KG1 (cell line): ENCODE measurements around the gene TCF7L2.
"Not testable (repeated sequence)": the region's sequence is repeated elsewhere in the genome, so short reads cannot be mapped to it uniquely, and the experiment has no call there.

Source experiments
- DNase-seq: peaks from one replicate; lab custom pipeline; 2025; lab: John Stamatoyannopoulos, UW

TCF7L2 gene

DNA sequence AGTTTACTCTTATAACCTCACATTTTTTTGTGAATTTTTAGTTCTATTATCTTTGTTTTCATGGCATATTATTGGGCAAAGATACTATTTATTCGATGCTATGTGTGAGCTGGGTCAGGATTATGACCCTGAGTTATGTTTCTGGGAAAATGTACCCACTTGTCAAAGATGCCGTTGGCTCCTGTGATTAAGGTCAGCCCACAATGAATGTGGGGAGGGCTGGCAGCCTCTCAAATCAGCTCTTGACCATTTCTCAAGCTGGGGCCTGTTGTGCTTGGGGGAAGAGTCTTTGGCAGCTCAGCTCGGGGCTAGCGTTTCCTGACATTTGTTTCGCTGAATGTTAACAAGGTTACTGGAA is 97.5 kb downstream of the TCF7L2 start:
- DNase-seq = no peak

DNA sequence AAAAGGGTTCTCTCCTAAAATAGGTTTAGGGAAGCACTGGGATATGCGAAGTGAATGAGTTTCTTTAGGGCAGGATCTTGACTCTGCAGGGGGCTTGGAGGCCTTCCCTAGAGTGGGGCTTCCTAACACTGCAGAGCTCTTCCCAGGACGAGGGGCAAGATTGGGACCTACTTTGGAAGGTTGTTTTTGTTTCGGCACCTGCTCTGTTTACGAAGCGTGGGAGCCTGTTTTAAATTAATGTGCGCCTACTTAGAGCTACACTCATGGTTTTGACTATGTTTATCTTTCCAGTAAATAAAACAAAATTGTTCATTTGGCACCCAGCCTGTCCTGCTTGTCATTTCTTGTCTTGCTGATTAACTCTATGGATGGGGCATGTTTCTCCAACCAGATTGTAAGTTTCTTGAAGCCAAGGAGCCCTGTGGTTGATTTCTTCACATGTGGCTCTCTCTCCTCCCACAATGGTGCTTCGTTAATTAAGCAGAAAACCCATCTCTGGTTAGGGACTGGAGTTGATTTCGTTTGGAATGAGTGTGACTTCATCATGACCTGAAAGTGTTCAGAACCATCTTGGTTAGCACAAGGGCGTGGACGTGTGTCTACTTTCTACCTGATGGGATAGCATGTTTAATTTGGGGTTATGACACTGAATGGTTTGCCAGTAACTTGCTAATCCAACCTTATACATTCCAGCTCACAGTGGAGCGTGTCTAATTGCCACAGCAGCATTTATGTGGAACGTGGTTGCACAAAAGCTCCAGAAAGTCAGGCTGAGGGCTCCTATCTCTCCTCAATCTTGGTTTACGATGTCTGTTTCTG is 98.1 kb downstream of the TCF7L2 start:
- no peak for DNase-seq

DNA sequence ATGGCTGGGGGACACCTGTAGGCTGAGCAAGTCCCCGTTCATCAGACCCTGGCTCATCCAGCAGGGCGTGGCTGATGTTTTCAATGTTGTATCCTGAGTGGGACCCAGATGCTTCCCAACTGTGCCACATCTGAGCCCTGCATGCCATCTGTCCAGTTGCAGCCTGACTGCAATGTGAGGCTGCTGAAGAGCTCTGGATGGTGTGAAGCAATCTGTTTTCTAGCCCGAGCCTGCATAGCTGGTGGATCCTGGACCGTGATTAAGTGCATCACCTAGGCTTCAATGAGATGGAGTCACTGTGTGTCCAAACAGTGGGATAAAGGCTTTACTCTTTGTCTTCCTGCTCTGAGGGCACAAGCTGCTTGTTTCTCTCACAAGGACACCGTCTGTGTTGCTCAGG is 99.8 kb downstream of the TCF7L2 start:
- no peak for DNase-seq

DNA sequence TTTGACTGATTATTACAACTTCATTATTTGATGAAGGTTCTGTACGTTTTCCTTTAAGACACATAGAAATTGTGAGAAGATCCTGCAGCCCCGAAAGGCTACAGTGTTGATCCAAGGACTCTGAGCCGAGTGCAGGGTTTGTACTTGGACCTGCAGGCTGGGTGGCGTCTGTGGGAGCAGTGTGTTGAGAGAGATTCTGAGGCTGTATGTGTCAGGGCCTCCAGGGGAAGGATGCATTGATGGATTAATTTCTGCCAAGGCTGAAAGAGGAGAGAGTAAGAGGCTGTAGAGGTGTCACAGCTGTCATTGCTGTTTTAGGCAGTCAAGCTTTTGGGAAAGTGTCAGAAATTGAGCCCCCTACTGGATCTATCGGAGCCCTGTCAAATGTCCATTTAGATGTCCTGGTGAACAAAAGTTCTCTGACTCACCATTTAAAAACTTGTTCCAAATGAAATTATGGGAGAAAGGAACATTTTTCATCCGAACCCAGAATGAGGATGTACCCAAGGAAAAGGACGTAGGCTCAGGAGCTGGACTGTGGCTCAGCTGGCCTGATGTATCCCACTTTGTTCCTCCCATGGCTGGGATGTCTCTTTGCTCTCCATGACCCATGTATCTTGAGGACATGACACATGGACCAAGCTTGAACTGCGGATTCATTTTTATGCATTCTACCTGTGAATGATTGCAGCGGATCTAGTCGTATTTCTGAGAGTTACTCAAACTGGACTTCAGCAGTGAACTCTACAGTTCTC is 102.2 kb downstream of the TCF7L2 start:
- no peak for DNase-seq

DNA sequence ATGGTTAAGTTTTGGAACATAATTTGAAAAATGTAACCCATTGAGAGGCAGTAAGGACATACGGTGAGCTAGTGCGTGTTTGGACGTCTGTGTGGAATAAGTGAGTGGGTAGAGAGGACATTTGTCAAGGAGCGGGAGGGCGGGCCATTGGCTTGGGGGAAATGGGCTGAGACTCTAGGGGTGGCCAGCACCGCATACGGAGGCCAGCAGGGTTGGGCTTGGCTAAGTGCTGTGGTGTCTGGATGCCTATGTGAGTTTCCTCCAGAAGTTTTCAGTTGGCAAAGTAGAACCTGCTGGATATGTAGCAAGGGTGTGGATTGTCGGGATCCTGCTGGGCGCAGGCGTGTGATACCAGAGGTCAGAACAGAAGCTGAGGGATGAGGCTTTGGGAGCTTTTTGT is 103.0 kb downstream of the TCF7L2 start:
- no peak for DNase-seq

DNA sequence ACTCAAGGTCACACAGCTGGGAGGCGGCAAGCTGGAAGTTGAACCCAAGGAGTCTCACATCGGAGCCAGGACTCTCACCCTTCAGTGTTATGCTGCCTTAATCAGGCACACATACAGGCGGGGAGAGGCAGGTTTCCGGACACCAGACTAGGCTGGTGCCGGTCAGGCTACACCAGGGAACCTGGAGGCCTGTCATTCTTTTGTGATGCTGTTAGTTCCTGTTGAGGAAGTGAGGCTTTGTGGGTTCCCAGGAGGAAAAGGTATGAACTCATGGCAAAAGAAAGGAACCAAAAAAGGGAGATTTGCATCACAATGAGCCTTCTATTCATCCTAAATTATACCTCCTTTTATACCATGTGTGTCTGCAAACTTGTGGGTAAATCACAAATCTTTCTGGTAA is 103.8 kb downstream of the TCF7L2 start:
- DNase-seq = no peak

DNA sequence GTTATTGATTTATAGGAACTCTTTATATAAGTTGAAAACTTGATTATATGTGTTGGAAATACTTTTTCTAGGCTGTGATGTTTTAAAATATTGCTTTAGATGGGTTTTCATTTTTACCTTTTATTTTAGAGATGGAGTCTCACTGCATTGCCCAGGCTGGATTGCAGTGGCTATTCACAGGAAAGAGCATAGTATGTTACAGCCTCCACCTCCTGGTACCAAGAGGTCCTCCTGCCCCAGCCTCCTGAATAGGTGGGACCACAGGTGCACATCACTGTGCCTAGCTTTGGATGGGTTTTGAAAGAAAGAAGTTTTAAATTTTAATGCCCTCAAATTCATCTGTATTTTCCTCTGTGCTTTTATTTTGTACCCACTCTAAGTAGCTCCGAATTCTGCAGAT is 105.4 kb downstream of the TCF7L2 start:
- DNase-seq = no peak

DNA sequence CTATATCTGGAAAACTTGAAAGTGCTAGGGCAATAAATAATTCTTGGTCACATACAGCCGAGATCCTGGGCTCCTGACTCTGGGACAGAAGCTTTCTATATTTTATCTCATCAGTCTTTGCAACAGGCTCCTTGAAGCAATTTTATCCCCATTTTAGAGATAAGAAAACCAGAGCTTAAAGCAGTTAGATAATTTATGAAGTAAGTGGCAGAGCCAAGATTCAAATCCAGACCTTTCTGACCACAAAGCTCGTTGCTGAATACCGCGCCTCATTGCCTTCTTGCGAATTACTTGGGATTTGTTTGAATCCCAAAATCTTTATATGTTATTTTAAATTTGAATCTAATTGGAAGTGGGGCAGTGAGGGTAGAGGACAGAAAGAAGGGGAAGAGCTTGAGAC is 106.0 kb downstream of the TCF7L2 start:
- no peak for DNase-seq

DNA sequence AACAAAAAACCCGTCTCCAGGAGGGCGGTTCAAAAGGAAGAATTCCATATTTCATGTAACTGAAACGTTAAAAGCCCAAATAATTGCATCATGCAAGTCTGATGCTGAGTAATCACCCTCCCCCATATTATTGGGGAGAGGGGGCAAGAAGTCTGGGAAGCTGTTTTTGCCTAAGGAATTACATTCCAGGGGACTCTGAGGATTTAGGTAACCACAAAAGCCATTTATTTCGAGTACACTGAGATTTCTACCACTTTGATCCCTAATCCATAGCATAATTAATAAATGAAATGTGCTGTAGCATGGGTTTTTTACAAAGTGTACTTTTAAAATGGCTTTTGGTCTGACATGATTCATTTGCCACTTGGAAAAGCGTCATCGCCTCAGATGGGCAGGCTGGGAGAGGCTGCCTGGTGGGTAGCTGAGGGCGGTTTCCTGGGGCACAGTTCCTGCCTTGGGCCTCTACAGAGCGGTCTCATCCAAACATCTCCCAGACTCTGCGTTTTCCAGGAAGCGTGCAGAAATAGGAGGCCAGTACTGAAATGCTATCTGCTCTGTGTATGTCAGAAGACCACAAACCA is 106.5 kb downstream of the TCF7L2 start:
- DNase-seq = no peak

DNA sequence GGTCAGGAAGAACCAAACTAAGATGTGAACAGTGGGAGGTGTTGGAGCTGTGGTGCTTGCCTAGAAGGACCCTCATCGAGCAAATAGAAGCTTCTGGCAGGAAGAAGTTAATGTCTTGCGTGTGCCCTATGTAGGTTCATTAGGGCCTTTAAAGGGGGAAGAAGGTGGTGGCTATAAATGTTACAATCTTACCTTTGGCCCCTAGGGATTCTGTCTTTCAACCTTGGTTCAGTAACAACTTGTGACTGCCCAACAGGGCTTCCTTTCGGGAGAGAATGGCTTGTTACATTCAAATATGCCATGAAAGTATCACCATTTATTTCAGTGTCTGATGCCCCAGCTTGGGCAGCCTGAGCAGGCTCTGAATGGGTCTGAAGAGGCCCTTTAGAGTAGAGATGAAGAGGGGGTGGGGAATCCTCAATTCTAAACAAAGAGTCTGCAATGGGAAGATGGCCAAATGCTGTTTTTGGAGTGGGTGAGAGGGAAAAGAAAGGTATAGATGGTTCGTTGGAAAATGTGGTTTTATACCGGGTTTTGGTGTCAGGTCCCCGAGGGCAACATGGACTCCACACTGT is 108.0 kb downstream of the TCF7L2 start:
- no peak for DNase-seq

DNA sequence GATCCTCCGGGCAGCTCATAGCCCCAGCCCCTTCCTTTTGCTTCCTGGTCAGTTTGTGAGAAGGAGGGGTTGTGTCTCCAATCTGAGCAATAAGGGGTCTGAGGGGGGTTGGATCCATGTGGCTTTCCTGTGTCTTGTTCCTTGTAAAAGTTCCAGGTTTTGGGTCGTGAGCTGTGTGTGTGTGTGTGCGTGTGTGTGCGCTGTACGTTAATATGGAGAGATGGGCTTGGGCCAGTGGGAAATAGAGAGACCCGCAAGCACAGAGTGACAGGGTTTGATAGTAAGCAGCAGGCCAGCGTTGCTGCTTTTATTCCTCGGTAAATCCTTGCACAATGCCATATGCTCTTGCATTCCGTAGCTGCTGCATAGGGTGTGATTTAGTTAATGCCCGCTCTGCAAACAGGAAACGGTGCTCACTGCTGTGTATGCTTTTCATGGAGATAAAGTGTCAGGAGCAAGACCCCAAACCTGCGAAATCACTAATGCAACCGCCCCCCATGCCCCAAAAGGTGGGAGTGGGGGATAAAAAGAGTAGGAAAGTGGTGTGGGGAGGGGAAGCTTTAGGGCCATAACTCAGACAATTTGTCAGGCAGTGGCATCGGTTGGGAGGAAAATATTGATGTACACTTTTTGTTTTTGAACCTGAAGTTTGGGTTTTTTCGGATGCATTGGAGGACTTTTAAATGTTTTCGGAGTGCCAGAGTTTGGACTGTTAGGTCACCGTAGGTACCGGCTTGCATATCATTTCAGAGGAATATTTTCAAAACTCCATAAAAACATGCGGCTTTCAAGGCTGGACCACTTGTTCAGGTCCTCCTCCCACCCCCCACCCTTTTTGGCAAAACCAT is 108.7 kb downstream of the TCF7L2 start:
- DNase-seq = no peak

DNA sequence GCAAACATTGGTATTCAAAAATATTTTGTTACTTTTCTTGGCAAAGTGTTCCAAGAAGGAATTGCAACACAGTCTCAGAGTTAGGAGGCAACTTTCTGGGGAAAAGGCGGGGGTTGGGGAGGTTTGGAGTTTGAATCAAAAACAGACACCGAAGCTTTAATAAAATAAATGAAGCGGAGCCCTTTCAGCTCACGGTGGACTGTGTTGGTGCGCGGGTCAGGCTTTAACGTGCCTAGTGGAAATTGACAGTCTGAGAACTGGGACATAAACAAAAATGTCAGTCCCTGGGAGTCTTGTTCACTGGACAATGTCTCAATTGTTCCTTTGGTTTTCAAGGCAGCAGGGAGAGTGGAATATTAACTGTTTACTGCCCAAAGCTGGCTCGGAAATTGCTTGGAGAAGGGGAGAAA is 109.3 kb downstream of the TCF7L2 start:
- DNase-seq = no peak

DNA sequence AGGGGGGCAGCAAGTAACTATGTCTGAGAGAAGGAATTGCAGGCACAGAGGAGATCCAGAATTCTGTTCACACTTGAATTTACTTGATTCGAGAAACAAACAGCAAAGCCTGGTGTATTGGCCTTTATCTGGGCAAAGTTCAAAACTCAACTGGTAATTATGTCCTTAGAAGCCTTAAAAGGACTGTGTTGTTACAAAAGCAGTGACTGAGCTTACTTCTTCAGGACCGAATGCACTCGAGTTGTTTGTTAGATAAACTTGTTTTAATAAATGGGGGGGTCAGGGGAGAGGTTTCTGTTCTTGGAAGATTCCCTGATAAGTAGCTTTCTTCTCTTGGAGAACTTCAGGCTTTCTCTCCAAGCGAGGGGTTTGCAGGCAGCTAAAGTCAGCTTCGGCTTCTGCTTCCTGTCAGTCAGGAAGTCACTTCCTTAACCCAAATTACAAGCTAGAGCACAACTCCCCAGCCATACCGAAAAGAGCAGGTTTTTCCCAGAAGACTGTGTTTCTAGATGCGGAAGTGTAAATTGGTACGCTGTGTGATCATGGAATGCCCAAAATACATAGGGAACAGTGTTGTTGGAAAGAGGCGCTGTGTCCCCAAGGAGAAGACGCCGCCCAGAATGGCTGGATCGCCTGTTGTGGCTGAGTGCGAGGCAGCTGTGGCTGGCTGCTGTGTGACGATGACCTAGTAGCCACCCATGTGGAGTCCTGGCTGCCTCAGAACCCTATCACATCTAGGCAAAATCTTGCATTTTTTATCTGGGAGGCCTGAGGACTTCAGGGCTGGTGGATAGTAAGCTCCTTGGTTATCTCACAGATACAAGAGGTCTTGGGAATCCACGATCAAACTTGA is 110.4 kb downstream of the TCF7L2 start:
- peak; percentile 15 for DNase-seq

DNA sequence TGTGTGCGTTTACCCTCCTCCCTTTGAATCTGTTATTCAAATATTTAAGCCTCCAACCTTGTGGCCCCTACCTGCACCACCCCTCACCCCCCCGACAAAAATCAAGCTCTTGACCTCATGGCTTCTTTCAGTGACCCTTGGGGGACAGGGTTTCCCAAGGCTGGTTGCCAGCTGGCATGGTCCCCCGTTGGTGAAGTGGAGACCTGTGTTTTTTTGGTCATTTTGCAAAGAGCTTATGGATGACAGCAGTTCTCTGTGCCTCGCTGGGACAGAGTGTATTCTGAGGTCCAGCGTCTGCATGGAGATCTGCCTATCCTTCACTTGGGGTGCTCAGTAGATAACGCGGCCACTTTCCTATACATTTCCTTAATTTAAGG is 111.0 kb downstream of the TCF7L2 start:
- no peak for DNase-seq

DNA sequence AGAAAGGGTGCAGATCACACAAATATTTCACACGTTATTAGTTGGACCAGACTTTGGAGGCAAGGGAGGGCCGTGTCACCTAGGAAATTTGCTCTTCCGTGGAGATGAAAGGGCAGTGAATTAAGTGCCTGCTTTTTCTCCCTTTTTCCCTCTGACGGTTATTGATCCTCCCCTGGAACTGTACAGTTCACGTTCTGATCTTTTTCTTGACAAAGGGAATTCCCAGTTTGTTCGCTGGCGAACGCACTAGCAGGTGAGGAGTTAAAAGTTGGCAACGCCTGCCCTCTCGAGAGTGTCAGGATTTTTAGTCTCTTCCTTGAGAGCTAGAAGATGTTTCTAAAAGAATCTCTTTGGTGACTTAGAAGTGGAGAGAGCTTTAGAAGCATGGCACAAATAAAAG is 111.5 kb downstream of the TCF7L2 start:
- no peak for DNase-seq

DNA sequence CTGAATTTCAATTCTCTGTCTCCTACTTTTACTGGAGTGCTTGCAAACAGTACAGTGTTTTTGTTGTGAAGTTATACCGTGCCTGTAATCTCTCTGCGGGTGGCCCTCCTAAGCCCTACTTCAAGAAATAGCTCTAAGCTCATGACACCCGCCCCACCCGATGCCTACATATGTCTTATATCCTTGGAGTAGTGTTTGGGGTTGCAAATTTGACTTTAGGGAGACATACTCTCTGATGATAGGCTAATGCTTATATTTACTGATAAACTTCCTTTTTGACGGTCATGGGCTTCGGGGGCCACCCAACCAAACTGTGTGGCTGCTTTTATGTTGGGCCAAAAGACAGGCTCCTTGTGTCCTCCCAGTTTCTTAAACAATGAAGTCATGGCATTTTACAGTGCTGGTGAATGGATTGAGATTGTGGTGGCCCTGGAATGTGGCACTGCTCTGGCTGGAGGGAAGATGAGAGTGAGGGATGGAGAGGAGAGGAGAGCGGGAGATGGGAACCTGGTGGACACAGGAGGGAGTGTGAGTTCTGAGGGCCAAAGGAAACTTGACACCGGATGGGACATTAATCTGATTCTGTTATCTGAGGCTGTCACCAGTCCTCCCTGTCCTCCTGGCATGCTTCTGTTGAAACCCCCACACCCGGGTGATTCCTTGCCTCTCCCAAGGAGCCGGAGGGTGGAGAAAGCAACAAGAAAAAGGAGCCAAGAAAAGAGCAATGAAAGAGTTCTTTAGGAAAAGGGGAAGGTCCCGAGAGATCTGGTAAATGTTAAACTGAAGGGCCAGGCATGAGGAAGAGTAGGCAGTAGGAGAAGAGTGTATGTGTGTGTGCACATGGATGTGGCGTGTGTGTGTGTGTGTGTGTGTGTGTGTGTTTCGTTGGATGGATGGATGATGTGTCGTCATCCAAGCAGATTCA is 113.3 kb downstream of the TCF7L2 start:
- no peak for DNase-seq

DNA sequence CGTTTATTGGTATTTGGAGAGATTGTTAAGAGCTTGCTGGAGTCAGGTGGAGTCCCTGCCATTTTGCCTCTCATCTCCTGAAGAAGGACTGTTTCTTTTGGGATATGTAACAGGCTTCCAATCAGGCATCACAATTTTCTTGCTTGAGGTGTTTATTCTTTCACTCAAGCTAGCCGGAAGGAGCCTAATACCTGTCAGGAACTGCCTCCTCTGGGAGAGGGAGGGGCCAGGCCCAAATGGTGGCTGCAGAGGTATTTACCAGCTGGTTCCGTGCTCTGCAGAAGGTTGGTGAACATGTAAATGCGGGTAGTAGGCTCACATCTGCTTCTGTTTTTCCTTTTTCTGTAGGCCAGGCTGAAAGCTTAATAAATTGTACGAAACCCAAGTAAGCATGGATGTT is 114.0 kb downstream of the TCF7L2 start:
- no peak for DNase-seq

DNA sequence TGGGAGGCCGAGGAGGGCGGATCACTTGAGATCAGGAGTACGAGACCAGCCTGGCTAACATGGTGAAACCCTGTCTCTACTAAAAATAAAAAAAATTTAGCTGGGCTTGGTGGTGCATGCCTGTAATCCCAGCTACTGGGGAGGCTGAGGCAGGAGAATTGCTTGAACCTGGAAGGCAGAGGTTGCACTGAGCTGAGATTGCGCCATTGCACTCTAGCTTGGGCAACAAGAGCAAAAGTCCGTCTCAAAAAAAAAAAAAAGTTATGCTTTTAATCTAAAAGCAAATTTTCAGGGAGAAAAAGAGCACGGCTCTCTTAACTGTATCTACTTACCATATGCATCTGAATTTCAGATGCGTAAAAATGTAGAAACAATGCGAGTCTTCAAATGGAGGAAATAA is 116.1 kb downstream of the TCF7L2 start:
- DNase-seq = not testable (repeated sequence)

DNA sequence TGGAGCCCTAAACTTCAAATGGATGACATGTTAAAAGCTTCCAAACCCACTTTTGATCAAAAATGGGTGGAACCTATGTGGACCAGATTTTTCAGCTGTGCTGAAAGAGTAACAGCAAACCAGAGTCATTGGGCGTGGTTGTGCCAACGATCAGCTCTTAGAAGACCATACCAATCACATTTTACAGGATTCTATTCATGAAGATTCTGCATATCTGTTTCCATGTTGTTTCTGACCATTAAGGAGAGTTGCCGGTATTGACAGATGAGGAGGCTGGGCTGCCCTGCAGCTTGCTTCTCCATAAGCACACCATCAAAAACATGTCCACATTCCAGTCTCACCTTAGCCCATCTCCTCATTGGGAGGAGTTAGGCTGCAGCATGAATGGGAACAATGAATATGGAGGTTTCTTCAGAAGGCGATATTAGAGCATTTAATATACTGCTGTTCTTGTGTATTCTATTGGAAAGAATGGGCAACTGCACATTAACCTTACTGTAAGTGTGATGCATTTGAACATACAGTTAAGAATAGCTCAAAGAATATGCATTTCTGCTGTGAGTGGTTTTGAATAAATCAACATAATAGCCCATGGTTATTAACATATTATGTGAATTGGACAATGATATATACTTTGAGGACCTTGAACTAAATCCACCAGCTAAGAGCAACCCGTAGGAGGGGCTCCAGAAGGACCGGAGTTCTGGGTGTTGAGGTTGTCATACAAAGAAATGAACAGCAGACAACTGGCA is 116.7 kb downstream of the TCF7L2 start:
- DNase-seq = no peak
